Kidney (tissue), 14 donors: ENCODE data around the gene NEURL2. TPM values are rescaled to one million over a fixed set of nuclear protein-coding genes. Genes with fewer than 3 reads are reported as not detected.
A peak's percentile ranks its signal among the peaks of the same experiment; 100 is the strongest.

Experiments
- DNase-seq, 5 donors: peaks; one replicate each; pipeline ENCODE4 v3.0.0-alpha.2; 2013 to 2020
- FAIRE-seq: peaks from 2 replicates; lab custom pipeline; 2012; peaks lifted over from hg19 to GRCh38; lab: Jason Lieb, UNC
- H3K27ac ChIP-seq, 2 donors: one replicate each; pipeline ENCODE4 v1.7.0; 2013; ENCODE audit warnings: low read depth in 2 of 2, low read length in 2 of 2, inconsistent platforms in 1 of 2
- H3K27me3 ChIP-seq: one replicate; pipeline ENCODE4 v1.7.1; 2013; ENCODE audit warnings: low read length, inconsistent platforms; ENCODE audit not compliant: control insufficient read depth, insufficient read depth
- H3K36me3 ChIP-seq, 3 donors: one replicate each; pipeline versions ENCODE4 v1.7.0 to v1.7.1; 2013; ENCODE audit warnings: low read length in 3 of 3, control low read depth in 1 of 3, inconsistent platforms in 1 of 3; ENCODE audit not compliant: insufficient read depth in 3 of 3, control insufficient read depth in 2 of 3
- H3K4me1 ChIP-seq, 3 donors: one replicate each; pipeline versions ENCODE4 v1.7.0 to v1.7.1; 2013; ENCODE audit warnings: low read length in 3 of 3, inconsistent platforms in 1 of 3, low read depth in 1 of 3; ENCODE audit not compliant: control insufficient read depth in 2 of 3, insufficient read depth in 2 of 3
- H3K4me3 ChIP-seq, 3 donors: one replicate each; pipeline versions ENCODE4 v1.7.0 to v1.8.1; 2013; ENCODE audit warnings: low read length in 3 of 3, control low read depth in 1 of 3, inconsistent platforms in 1 of 3
- H3K9ac ChIP-seq, 3 donors: one replicate each; pipeline versions ENCODE4 v1.7.0 to v1.7.1; 2013; ENCODE audit warnings: low read length in 3 of 3, control low read depth in 1 of 3, inconsistent platforms in 1 of 3
- H3K9me3 ChIP-seq, 3 donors: one replicate each; pipeline versions ENCODE4 v1.7.0 to v1.7.1; 2013; ENCODE audit warnings: low read length in 3 of 3, control low read depth in 1 of 3, inconsistent platforms in 1 of 3; ENCODE audit not compliant: control insufficient read depth in 2 of 3, insufficient read depth in 1 of 3
- intact Hi-C: fragments of 100-400 bp; cut with DNase I; formaldehyde crosslinking; loops from one replicate; pipeline ENCODE4 v1.11.1; 2022
- polyA plus RNA-seq: library from polyadenylated mRNA; stranded (reverse); fragments of 350-450 nt; fragmentation: Illumina TruSeq; extraction: RNeasy Lipid Tissue Mini Kit (QIAGEN cat#74804); gene quantifications from one replicate; pipeline ENCODE4 v1.2.3, GENCODE V29; 2014; ENCODE audit warnings: low read depth, low replicate concordance; ENCODE audit not compliant: insufficient read depth
- total RNA-seq: library from RNA; stranded (reverse); fragmentation: NEBNext Ultra II Directional; extraction: Animal tissue kit (Norgen Biotek cat#: 25700); gene quantifications from one replicate; pipeline ENCODE4 v1.2.1, GENCODE V29; 2021
- TF ChIP-seq, protein P1 (sequence below): IDR thresholded peaks from 3 replicates; pipeline ENCODE4 v1.5.1; 2012; ENCODE audit warnings: mild to moderate bottlenecking, moderate library complexity, borderline replicate concordance; ENCODE audit not compliant: insufficient read depth; ENCODE audit errors: extremely low read depth
- donor health status: control.
- donor health status: control.
- donor health status: control.
- donor health status: control.
- donor health status: control.
- donor health status: DM: yes; HTN: yes; CAD: no.
- donor health status: Normal renal cell carcinoma (clear cell type).

Gene NEURL2
- total and polyA plus RNA-seq, 2 donors from 2014 or later: 27.5 to 37.3 TPM

DNA sequence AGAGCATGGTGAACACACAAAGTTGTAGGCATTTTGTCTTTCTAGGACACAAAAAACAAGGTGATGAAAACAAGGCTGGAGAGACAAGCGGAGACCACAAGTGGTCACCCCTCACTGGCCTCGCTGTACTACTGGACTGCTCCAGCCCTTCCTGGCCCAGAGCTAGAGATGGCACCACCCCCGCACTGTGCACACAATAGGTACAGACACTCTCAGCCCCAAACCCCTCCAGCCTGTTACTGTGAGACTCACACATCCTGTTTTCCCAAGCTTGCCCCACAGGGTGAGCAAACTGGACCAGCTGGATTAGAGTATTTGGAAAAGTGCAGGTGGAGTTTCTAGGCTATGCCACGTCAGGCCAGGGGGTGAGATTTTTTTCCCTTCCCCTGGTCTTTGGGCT, 18.4 kb downstream of the NEURL2 start:
- Histone ChIP-seq H3K27me3 (no peaks in the 10 kb centered on the region), H3K27ac (no peak overlapping the region), H3K4me3 (no peak overlapping the region), H3K36me3 (peaks cover 0 to 9% (median 3%) of the 10 kb centered on the region in 3 donors), H3K4me1 (no peaks in the 10 kb centered on the region), H3K9ac (no peak overlapping the region), H3K9me3 (no peaks in the 10 kb centered on the region)
- TF ChIP-seq, protein P1, sequence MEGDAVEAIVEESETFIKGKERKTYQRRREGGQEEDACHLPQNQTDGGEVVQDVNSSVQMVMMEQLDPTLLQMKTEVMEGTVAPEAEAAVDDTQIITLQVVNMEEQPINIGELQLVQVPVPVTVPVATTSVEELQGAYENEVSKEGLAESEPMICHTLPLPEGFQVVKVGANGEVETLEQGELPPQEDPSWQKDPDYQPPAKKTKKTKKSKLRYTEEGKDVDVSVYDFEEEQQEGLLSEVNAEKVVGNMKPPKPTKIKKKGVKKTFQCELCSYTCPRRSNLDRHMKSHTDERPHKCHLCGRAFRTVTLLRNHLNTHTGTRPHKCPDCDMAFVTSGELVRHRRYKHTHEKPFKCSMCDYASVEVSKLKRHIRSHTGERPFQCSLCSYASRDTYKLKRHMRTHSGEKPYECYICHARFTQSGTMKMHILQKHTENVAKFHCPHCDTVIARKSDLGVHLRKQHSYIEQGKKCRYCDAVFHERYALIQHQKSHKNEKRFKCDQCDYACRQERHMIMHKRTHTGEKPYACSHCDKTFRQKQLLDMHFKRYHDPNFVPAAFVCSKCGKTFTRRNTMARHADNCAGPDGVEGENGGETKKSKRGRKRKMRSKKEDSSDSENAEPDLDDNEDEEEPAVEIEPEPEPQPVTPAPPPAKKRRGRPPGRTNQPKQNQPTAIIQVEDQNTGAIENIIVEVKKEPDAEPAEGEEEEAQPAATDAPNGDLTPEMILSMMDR: no peak
- DNase-seq (peak in 1 of 5 donors; percentile 24), FAIRE-seq (no peak)
- intact Hi-C loops: no loop called here

DNA sequence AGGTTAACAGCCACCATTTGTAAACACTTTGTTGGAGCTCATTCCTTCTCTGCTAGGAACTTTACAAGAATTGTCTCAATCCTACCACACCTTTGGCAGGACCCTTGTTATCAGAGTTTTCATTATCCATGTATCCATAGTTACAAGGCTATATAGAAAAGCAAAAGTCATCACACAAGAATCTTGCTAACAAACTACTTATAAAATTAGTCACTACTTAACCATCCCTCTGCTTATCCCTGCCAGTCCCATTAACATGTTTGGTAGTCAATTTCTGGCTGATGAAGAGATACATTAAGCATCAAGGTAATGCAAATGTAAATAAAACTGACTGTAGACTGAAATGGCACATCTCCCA, 23.2 kb downstream of the NEURL2 start:
- Histone ChIP-seq H3K27me3 (no peaks in the 10 kb centered on the region), H3K36me3 (no peaks in the 10 kb centered on the region), H3K27ac (no peak overlapping the region), H3K4me3 (no peak overlapping the region), H3K9ac (no peak overlapping the region), H3K4me1 (no peaks in the 10 kb centered on the region), H3K9me3 (no peaks in the 10 kb centered on the region)
- TF ChIP-seq, protein P1: no peak
- no peak for FAIRE-seq
- no peak for DNase-seq
- intact Hi-C loops: no loop called here

DNA sequence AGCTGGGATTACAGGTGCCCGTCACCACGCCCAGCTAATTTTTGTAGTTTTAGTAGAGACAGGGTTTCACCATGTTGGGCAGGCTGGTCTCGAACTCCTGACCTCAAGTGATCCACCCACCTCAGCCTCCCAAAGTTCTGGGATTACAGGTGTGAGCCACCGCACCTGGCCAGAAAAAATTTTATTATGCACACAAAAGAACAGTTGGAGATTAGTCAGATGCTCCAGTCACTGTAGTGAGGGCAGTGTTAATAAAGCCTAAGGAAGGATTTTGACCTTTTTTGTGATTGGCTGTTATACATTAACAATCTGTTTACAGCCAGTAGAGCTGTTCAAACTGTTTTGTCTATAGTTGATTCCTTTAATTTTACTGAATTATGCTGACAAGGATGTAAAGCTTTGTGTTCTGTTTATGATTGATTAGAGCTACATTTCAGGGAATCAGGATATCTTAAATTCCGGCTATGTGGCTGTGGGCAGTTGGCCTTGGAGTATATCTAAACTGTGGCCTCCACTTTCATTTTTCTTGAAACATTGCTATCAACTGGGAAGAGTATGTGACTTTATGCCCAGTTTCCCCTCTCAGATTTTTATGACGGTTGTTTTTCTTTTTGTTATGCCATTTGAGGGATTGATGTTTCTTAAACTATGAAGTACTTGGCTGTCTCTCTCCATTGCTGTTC, 23.7 kb downstream of the NEURL2 start:
- FAIRE-seq: no peak
- H3K27ac ChIP-seq: no peak overlapping the region

More for the DNA sequence above, 23.7 kb downstream of the NEURL2 start:
- Histone ChIP-seq H3K9ac (no peak overlapping the region), H3K4me1 (no peaks in the 10 kb centered on the region), H3K9me3 (no peaks in the 10 kb centered on the region), H3K36me3 (no peaks in the 10 kb centered on the region), H3K4me3 (no peak overlapping the region), H3K27me3 (no peaks in the 10 kb centered on the region)
- intact Hi-C loops: no loop called here
- no peak for DNase-seq
- TF ChIP-seq, protein P1: no peak
